UCSD-AML1 (cell line): ENCODE data around the gene RABGAP1L.
"Not testable (repeated sequence)": the region's sequence is repeated elsewhere in the genome, so short reads cannot be mapped to it uniquely, and the experiment has no call there.

Experiments
- DNase-seq: peaks from one replicate; lab custom pipeline; 2025; ENCODE audit not compliant: unreplicated experiment; lab: John Stamatoyannopoulos, UW

The RABGAP1L gene

GRCh38 chr1:174652569-174653280, 493.4 kb downstream of the RABGAP1L start:
- DNase-seq, result no peak

GRCh38 chr1:174654560-174654959, 495.2 kb downstream of the RABGAP1L start:
- DNase-seq, result no peak

GRCh38 chr1:174656409-174657059, 497.2 kb downstream of the RABGAP1L start:
- no peak for DNase-seq

- DNase-seq, result no peak
Observed at GRCh38 chr1:174657411-174657810, 498.1 kb downstream of the RABGAP1L start.

- DNase-seq, result no peak
Observed at GRCh38 chr1:174657893-174658292, 498.6 kb downstream of the RABGAP1L start.

- DNase-seq, result no peak
Observed at GRCh38 chr1:174659823-174660222, 500.5 kb downstream of the RABGAP1L start.

GRCh38 chr1:174660476-174660875, 501.2 kb downstream of the RABGAP1L start:
- no peak for DNase-seq

- DNase-seq, result no peak
Observed at GRCh38 chr1:174663358-174663757, 504.0 kb downstream of the RABGAP1L start.

GRCh38 chr1:174666248-174666647, 506.9 kb downstream of the RABGAP1L start:
- no peak for DNase-seq

- DNase-seq, result no peak
Observed at GRCh38 chr1:174671826-174672225, 512.5 kb downstream of the RABGAP1L start.

- DNase-seq, result no peak
Observed at GRCh38 chr1:174676856-174677255, 517.5 kb downstream of the RABGAP1L start.

- no peak for DNase-seq
Observed at GRCh38 chr1:174678657-174679056, 519.3 kb downstream of the RABGAP1L start.

- DNase-seq, result no peak
Observed at GRCh38 chr1:174680101-174680500, 520.8 kb downstream of the RABGAP1L start.

GRCh38 chr1:174682419-174683008, 523.2 kb downstream of the RABGAP1L start:
- DNase-seq, result no peak

- DNase-seq, result no peak
Observed at GRCh38 chr1:174686213-174686612, 526.9 kb downstream of the RABGAP1L start.

GRCh38 chr1:174689524-174689923, 530.2 kb downstream of the RABGAP1L start:
- DNase-seq, result no peak

GRCh38 chr1:174690266-174690665, 530.9 kb downstream of the RABGAP1L start:
- DNase-seq, result no peak

- DNase-seq, result no peak
Observed at GRCh38 chr1:174692313-174692712, 533.0 kb downstream of the RABGAP1L start.

- no peak for DNase-seq
Observed at GRCh38 chr1:174693085-174693484, 533.8 kb downstream of the RABGAP1L start.

- DNase-seq, result not testable (repeated sequence)
Observed at GRCh38 chr1:174693539-174693938, 534.2 kb downstream of the RABGAP1L start.

- DNase-seq, result no peak
Observed at GRCh38 chr1:174696026-174696821, 536.9 kb downstream of the RABGAP1L start.
